Fibroblast of mammary gland (primary cell): ENCODE results near the gene ZBTB39.

Source experiments
- DNase-seq: peaks from one replicate; pipeline ENCODE4 v3.0.0-alpha.2; 2010; ENCODE audit warnings: low read depth
- H3K4me3 ChIP-seq: 2 replicates; pipeline ENCODE4 v1.5.1; 2011; ENCODE audit warnings: low read depth, mild to moderate bottlenecking, low read length, moderate library complexity; ENCODE audit not compliant: control insufficient read depth
- TF ChIP-seq, protein P1 (sequence below): conservative IDR thresholded peaks from 2 replicates; pipeline ENCODE4 v1.5.1; 2011; ENCODE audit warnings: low read depth, low read length, inconsistent platforms; ENCODE audit not compliant: control insufficient read depth, insufficient read depth

The ZBTB39 gene

GRCh38 chr12:56958422-56958821 lies 47.9 kb downstream of the ZBTB39 start:
- TF ChIP-seq, protein P1, sequence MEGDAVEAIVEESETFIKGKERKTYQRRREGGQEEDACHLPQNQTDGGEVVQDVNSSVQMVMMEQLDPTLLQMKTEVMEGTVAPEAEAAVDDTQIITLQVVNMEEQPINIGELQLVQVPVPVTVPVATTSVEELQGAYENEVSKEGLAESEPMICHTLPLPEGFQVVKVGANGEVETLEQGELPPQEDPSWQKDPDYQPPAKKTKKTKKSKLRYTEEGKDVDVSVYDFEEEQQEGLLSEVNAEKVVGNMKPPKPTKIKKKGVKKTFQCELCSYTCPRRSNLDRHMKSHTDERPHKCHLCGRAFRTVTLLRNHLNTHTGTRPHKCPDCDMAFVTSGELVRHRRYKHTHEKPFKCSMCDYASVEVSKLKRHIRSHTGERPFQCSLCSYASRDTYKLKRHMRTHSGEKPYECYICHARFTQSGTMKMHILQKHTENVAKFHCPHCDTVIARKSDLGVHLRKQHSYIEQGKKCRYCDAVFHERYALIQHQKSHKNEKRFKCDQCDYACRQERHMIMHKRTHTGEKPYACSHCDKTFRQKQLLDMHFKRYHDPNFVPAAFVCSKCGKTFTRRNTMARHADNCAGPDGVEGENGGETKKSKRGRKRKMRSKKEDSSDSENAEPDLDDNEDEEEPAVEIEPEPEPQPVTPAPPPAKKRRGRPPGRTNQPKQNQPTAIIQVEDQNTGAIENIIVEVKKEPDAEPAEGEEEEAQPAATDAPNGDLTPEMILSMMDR: no peak
- DNase-seq: no peak
- H3K4me3 ChIP-seq: no peak overlapping the region

GRCh38 chr12:56957229-56958052 lies 48.9 kb downstream of the ZBTB39 start, which contains the start of gene RDH16:
Gene RDH16, minus strand, starts transcription at chr12:56957608. Its CDS starts 146 bp downstream, at chr12:56957462.
- TF ChIP-seq, protein P1: no peak

GRCh38 chr12:56955631-56956256 lies 50.6 kb downstream of the ZBTB39 start:
- TF ChIP-seq, protein P1: no peak
- H3K4me3 ChIP-seq: no peak overlapping the region
- peak; percentile 50 for DNase-seq

More at GRCh38 chr12:56957229-56958052, 48.9 kb downstream of the ZBTB39 start, which contains the start of gene RDH16:
- DNase-seq: no peak
- no peak within 1 kb of the TSS for H3K4me3 ChIP-seq

DNA sequence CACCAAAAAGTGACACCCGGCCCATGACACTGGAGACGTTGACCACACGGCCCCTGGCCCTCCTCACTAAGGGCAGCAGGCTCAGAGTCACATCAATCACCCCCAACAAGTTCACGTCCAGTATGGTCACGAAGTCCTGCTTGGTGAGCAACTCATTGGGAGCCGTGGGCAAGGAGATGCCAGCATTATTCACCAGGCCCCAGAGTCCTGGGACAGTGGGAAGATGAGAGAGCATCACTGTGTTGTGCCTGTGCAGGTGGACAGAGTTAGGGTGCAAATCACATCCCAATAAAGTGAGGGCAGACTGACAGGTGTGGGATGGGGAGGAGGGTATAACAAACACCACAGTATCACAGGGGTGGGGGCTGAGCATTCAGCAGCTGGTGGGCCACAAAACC lies 51.4 kb downstream of the ZBTB39 start:
- TF ChIP-seq, protein P1: no peak
- no peak for DNase-seq
- no peak overlapping the region for H3K4me3 ChIP-seq

DNA sequence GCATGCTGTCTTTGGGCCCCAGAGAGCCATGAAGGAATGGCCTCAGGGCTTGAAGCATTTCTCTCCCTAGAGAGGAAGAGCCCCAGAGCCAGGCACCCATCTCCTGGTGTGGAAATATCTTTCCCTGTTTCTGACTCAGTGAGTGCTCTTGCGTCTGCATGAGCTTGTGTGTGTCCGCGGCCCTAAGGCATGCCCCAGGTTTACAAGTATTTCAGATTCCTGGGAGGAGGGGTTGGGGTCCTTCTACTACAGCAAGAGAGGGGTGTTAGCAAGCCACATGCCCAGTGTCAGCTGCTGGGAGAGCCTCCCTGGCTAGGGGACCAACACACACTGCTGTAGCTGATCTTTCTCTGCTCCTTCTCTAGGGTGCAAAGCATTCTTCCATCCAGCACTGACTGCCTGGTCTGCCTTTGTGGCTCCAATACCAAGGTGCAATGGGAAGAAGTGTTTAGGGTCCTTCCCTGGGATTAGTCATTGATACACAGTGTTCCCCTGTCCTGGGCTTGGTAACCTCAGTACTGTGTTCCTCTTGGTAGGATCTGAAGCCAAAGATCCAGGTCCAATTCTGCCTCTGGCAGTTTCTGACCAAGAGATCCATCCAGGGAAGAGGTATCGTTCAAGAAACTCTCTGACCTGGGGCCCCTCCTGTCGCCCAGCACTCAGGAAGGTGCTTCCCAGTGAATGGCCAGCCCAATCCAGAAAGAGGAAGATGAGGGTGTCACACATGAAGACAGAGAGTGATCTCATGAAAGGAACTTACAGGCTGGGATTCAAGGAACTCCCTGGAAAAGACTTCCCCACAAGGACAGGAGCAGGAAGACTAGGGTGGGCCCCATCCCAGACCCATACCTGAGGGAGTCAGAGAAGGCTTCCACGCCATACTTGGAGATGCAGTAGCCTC lies 52.0 kb downstream of the ZBTB39 start:
- TF ChIP-seq, protein P1: no peak
- DNase-seq: no peak
- no peak overlapping the region for H3K4me3 ChIP-seq

DNA sequence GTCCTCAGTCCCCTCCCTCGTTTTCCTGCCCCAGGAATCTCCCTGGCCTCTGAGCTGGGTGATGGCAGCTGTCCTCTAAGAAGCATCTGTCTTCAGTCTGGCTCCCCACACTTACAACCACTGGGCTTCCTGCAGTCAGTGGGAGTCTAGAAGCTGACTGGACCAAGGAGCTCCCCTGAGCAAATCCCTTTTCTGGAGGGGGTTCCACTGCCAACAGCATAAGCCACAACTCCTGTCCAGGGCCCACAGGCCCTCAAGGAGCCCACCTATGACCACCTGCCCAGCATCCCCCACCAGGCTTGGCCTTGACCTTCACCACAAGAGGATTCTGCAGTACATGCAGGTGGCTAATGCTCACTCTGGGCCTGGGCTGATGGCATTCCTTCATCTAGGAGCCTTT lies 53.0 kb downstream of the ZBTB39 start:
- TF ChIP-seq, protein P1: no peak
- DNase-seq: no peak
- no peak overlapping the region for H3K4me3 ChIP-seq
